BLaER1 treated with 17β-estradiol and CSF1 and Interleukin-3, amounts not matched to agents 10 nM and 100 nM (cell line): ENCODE results near the gene ZNF213.

Source experiments
- H3K27ac ChIP-seq, 11 experiments: shearing (Covaris generic); formaldehyde crosslinking; 2 replicates each; pipeline ENCODE4 v1.8.1; 2022
- H3K27me3 ChIP-seq, 11 experiments: shearing (Covaris generic); formaldehyde crosslinking; 2 replicates each; pipeline ENCODE4 v1.8.1; 2022
- H3K36me3 ChIP-seq, 11 experiments: shearing (Covaris generic); formaldehyde crosslinking; 2 replicates each; pipeline ENCODE4 v1.8.1; 2022
- H3K4me1 ChIP-seq, 10 experiments: shearing (Covaris generic); formaldehyde crosslinking; 2 replicates each; pipeline ENCODE4 v1.8.1; 2022
- H3K4me2 ChIP-seq, 11 experiments: shearing (Covaris generic); formaldehyde crosslinking; 2 replicates each; pipeline ENCODE4 v1.8.1; 2022
- H3K4me3 ChIP-seq, 10 experiments: shearing (Covaris generic); formaldehyde crosslinking; 2 replicates each; pipeline ENCODE4 v1.8.1; 2022
- H3K9ac ChIP-seq, 11 experiments: shearing (Covaris generic); formaldehyde crosslinking; 2 replicates each; pipeline ENCODE4 v1.8.1; 2022
- H3K9me3 ChIP-seq, 11 experiments: shearing (Covaris generic); formaldehyde crosslinking; replicated peaks in 1 of 11; 2 replicates each; pipeline ENCODE4 v1.8.1; 2022
- H4K20me1 ChIP-seq, 11 experiments: shearing (Covaris generic); formaldehyde crosslinking; 2 replicates each; pipeline ENCODE4 v1.8.1; 2022
- Cebpa-rat ChIP-seq, 11 experiments: shearing (Covaris generic); IDR thresholded peaks; 2 replicates each; pipeline ENCODE4 v1.8.1; 2022

The ZNF213 gene

DNA sequence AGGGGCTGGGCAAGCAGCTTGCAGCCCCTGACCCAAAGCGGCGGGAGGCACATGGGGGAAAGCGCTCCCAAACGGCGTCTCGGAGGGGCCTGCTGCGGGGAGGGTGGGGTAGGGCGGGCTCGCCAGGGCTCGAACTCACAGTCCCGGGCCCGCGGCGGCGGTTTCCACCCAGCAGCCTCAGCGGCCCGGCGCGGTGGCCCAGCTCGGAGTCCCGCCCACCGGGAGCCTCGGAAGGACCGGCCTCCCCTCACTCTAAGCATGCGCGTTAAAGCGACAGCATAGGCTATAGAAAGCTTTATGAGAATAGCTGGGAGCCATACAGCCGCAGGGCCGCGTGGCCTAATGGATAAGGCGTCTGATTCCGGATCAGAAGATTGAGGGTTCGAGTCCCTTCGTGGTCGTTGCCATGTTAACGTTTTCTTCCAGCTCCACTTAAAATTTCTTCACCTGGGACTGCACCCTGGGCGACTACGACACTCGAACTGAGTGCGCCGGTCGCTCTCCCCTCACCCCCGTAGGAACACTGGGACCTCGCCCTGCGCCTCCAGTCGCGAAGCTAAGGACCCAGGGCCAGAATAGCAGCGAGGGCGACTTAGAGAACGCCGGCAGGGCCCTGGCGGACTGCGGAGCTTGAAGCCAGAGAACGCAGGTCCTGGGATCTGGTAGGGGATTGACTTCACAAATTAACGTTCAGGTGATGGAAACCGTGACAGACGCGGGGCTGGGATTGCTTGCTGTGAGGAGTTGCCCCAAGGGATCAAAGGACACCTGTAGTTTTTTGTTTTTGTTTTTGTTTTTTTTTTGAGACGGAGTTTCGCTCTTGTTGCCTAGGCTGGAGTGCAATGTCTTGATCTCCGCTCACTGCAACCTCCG, 15.8 kb downstream of the ZNF213 start:
- Histone ChIP-seq H3K27ac (peak overlapping the region; percentile 73 to 86 (median 76)), H3K4me2 (peak overlapping the region; percentile 94 to 100 (median 97)), H3K36me3 (no peaks in the 10 kb centered on the region), H3K27me3 (peaks cover 0 to 79% (median 64%) of the 10 kb centered on the region in 11 experiments; a peak in 20 of 22 replicates), H3K4me1 (peaks cover 8 to 32% (median 26%) of the 10 kb centered on the region in 10 experiments), H3K9me3 (peaks cover 0 to 17% (median 0%) of the 10 kb centered on the region in 11 experiments; a peak in 7 of 22 replicates), H4K20me1 (peaks cover 0 to 12% (median 0%) of the 10 kb centered on the region in 11 experiments; a peak in 5 of 22 replicates), H3K9ac (peak overlapping the region; percentile 73 to 87 (median 82)), H3K4me3 (peak overlapping the region; percentile 63 to 81 (median 68))
- no peak for TF ChIP-seq Cebpa-rat (IDR thresholded peaks at IDR 0.05)

DNA sequence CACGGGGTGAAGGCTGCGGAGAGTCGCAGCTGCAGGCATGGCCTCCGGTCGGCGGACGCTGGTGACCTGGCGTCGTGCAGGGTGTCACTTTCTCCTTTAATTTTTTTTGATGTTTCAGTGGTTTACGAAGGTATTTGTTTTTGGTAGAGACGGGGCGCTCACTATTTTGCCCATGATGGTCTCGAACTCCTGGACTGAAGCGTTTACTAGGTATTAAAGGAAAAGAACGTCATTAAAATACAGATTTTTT, 17.1 kb downstream of the ZNF213 start:
- Histone ChIP-seq H3K9ac (peak overlapping the region in 7 of 11 experiments; percentile 37 to 64 (median 57); a peak in 15 of 22 replicates), H3K4me3 (peak overlapping the region; percentile 50 to 81 (median 64)), H3K9me3 (peaks cover 0 to 20% (median 0%) of the 10 kb centered on the region in 11 experiments; a peak in 7 of 22 replicates), H3K4me2 (peak overlapping the region; percentile 64 to 100 (median 88)), H4K20me1 (peaks cover 0 to 12% (median 0%) of the 10 kb centered on the region in 11 experiments; a peak in 5 of 22 replicates), H3K27me3 (peaks cover 0 to 92% (median 77%) of the 10 kb centered on the region in 11 experiments; a peak in 20 of 22 replicates), H3K27ac (no peak overlapping the region), H3K36me3 (no peaks in the 10 kb centered on the region), H3K4me1 (peaks cover 8 to 32% (median 26%) of the 10 kb centered on the region in 10 experiments)
- no peak for TF ChIP-seq Cebpa-rat (IDR thresholded peaks at IDR 0.05)

DNA sequence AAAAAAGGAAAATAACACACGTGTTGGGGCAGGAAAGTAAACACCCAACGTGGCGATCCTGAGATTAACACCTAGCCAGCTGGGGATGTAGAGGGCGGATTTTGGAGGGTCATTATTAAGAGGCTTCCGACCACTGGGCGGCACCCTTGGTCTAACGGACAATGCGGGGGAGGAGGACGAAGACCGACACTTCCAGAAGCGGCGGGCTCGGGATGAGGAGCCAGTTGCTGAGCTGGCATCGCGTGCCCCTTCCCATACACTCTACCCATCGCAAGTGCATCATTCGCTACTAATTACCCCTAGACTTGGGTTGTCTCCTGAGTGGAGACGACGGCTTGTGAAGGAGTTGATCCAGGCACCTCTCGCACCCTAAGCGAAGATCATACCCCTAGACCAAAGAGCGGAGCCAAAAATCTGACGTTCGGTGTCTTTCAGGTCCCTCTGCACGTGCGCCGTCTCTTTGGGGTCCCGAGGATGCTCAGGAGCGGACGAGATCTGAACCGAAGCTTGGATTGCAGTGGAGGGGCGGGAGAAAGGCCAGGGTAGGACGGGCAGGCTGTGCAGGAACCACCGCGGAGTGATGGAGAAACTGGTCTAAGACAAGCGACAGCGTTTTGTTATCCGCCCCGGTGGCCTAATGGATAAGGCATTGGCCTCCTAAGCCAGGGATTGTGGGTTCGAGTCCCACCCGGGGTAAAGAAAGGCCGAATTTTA, 17.6 kb downstream of the ZNF213 start:
- H3K4me1 ChIP-seq: peaks cover 8 to 35% (median 28%) of the 10 kb centered on the region in 10 experiments
- H3K9me3 ChIP-seq: peaks cover 0 to 20% (median 0%) of the 10 kb centered on the region in 11 experiments; a peak in 7 of 22 replicates
- no peak overlapping the region for H3K27ac ChIP-seq
- peaks cover 0 to 94% (median 82%) of the 10 kb centered on the region in 11 experiments; a peak in 20 of 22 replicates for H3K27me3 ChIP-seq
- TF ChIP-seq Cebpa-rat (IDR thresholded peaks at IDR 0.05): no peak
- peak overlapping the region; percentile 50 to 81 (median 64) for H3K4me3 ChIP-seq
- H3K4me2 ChIP-seq: peak overlapping the region; percentile 64 to 100 (median 88)
- peak overlapping the region in 9 of 11 experiments; percentile 32 to 64 (median 57); a peak in 18 of 22 replicates for H3K9ac ChIP-seq
- H3K36me3 ChIP-seq: no peaks in the 10 kb centered on the region
- H4K20me1 ChIP-seq: peaks cover 0 to 14% (median 0%) of the 10 kb centered on the region in 11 experiments; a peak in 5 of 22 replicates

DNA sequence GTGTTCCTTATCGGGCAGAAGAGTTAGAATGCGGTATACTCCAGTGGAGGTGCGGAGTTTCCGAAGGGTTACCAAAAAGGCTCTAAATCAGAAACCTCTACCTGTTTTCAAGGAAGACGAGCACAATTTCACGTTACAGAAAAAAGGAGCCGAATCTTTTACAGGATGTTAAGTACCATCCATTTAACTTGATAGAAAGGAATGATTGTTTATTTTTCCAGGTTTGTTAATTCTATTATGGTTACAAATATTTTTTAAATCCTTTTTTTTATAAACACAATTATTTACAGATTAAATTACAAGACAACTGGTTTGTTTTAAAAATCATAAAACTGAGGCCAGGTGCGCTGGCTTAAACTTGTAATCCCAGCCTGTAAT, 18.2 kb downstream of the ZNF213 start:
- H3K27ac ChIP-seq: no peak overlapping the region
- peaks cover 0 to 19% (median 0%) of the 10 kb centered on the region in 11 experiments; a peak in 6 of 22 replicates for H4K20me1 ChIP-seq
- no peak for TF ChIP-seq Cebpa-rat (IDR thresholded peaks at IDR 0.05)
- H3K9ac ChIP-seq: no peak overlapping the region; a peak in 1 of 22 replicates
- H3K4me3 ChIP-seq: peak overlapping the region in 8 of 10 experiments; percentile 56 to 81 (median 66); a peak in 11 of 20 replicates
- peaks cover 0 to 94% (median 88%) of the 10 kb centered on the region in 11 experiments; a peak in 21 of 22 replicates for H3K27me3 ChIP-seq
- no peaks in the 10 kb centered on the region for H3K36me3 ChIP-seq
- peak overlapping the region; percentile 64 to 100 (median 88); a peak in 17 of 22 replicates for H3K4me2 ChIP-seq
- H3K9me3 ChIP-seq: peaks cover 0 to 20% (median 0%) of the 10 kb centered on the region in 11 experiments; a peak in 7 of 22 replicates
- peaks cover 8 to 41% (median 33%) of the 10 kb centered on the region in 10 experiments for H3K4me1 ChIP-seq

DNA sequence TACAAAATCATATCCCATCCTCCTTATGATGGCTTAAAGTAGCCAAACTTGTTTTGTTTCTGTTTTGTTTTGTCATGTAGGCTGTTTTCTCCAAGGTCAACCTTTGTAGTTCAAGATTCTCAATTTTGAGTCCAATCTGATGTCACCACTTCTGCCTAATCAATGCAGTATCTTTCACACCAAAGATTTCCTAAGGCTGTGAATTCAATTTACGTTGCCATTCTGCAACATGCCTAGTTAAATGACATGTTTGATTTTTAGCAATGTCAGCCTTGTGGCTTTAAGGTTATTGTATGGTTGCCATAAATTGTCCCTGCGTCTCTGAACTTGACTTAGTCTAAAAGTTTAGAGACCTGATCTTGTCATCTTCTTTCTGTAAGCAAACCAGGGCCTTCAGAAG, 20.4 kb downstream of the ZNF213 start:
- H3K36me3 ChIP-seq: no peaks in the 10 kb centered on the region
- H4K20me1 ChIP-seq: peaks cover 0 to 22% (median 3%) of the 10 kb centered on the region in 11 experiments; a peak in 6 of 22 replicates
- H3K9me3 ChIP-seq: peaks cover 0 to 20% (median 0%) of the 10 kb centered on the region in 11 experiments; a peak in 7 of 22 replicates
- no peak overlapping the region for H3K4me2 ChIP-seq
- no peak overlapping the region for H3K27ac ChIP-seq
- no peak for TF ChIP-seq Cebpa-rat (IDR thresholded peaks at IDR 0.05)
- H3K27me3 ChIP-seq: peaks cover 0 to 97% (median 96%) of the 10 kb centered on the region in 11 experiments; a peak in 20 of 22 replicates
- no peak overlapping the region for H3K9ac ChIP-seq
- H3K4me3 ChIP-seq: no peak overlapping the region
- H3K4me1 ChIP-seq: peaks cover 11 to 45% (median 37%) of the 10 kb centered on the region in 10 experiments

DNA sequence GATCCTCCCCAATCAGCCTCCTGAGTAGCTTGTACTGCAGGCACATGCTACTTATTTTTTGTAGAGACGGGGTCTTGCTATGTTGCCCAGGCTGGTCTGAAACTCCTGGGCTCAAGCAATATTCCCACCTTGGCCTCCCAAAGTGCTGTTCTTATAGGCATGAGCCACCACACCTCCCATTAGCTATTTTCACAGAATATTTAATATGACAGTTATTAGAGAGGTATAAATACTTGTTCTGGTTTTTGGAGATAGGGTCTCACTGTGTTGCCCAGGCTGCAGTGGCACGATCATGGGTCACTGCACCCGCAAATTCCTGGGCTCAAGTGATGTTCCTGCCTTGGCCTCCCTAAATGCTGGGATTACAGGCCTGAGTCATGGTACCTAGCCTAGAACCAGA, 21.1 kb downstream of the ZNF213 start:
- H3K9ac ChIP-seq: no peak overlapping the region
- no peak overlapping the region for H3K4me3 ChIP-seq
- H3K4me1 ChIP-seq: peaks cover 18 to 48% (median 42%) of the 10 kb centered on the region in 10 experiments
- H4K20me1 ChIP-seq: peaks cover 0 to 18% (median 3%) of the 10 kb centered on the region in 11 experiments; a peak in 6 of 22 replicates
- H3K27ac ChIP-seq: no peak overlapping the region
- TF ChIP-seq Cebpa-rat (IDR thresholded peaks at IDR 0.05): no peak
- H3K36me3 ChIP-seq: no peaks in the 10 kb centered on the region
- peaks cover 0 to 20% (median 0%) of the 10 kb centered on the region in 11 experiments; a peak in 7 of 22 replicates for H3K9me3 ChIP-seq
- peaks cover 0 to 97% (median 95%) of the 10 kb centered on the region in 11 experiments; a peak in 20 of 22 replicates for H3K27me3 ChIP-seq
- no peak overlapping the region for H3K4me2 ChIP-seq

DNA sequence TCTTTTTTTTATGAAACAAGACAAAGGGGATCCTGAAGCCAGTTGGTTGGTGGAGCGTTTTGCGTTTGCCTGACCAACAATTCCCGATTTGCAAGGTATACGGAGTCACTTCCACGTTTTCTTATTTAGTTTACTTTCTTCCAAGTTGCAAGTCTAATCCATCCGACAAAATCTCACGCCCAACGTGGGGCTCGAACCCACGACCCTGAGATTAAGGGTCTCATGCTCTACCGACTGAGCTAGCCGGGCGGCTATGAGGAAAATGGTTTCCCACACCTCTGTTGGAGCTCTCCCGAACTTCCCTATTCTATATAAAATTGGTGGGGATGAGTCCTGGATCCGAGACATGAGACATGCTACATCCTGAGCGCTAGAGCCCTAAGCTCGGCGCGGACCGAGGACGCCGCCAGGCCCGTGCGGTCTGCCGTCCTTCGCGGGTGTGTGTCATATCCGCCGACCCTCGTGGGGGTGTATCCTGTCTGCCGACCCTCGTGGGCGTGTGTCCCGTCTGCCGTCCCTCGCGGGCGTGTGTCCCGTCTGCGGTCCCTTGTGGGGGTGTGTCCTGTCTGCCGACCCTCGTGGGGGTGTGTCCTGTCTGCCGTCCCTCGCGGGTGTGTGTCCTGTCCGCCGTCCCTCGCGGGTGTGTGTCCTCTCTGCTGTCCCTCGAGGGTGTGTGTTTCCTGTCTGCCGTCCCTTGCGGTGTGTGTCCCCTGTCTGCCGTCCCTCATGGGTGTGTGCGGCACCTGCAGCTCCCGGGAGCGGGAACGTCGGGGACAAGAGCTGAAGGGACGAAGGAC, 22.6 kb downstream of the ZNF213 start:
- Histone ChIP-seq H3K27me3 (peaks cover 0 to 89% (median 81%) of the 10 kb centered on the region in 11 experiments; a peak in 21 of 22 replicates), H3K4me2 (peak overlapping the region; percentile 83 to 100 (median 98)), H3K9me3 (peaks cover 0 to 20% (median 0%) of the 10 kb centered on the region in 11 experiments; a peak in 7 of 22 replicates), H4K20me1 (peaks cover 0 to 14% (median 3%) of the 10 kb centered on the region in 11 experiments; a peak in 5 of 22 replicates), H3K4me1 (peaks cover 19 to 43% (median 36%) of the 10 kb centered on the region in 10 experiments), H3K27ac (peak overlapping the region in 8 of 11 experiments; percentile 40 to 69 (median 58); a peak in 9 of 22 replicates), H3K4me3 (peak overlapping the region; percentile 59 to 78 (median 67)), H3K36me3 (no peaks in the 10 kb centered on the region), H3K9ac (peak overlapping the region; percentile 51 to 84 (median 80); a peak in 20 of 22 replicates)
- TF ChIP-seq Cebpa-rat (IDR thresholded peaks at IDR 0.05): no peak
